Lower leg skin (tissue), 4 donors: ENCODE measurements around the gene CLIP2. TPM values are rescaled to one million over a fixed set of nuclear protein-coding genes. Genes with fewer than 3 reads are reported as not detected.
"Not testable (repeated sequence)": the region's sequence is repeated elsewhere in the genome, so short reads cannot be mapped to it uniquely, and the experiment has no call there.

Experiments
- DNase-seq, 2 donors: peaks; one replicate each; pipeline ENCODE4 v3.0.0-alpha.2; 2019; ENCODE audit warnings: low spot score in 2 of 2
- H3K4me3 ChIP-seq: fragments of 200-600 bp; sonication (generic); 2 replicates; pipeline ENCODE4 v1.5.1; 2017; ENCODE audit warnings: mild to moderate bottlenecking, low read depth; ENCODE audit not compliant: poor library complexity, severe bottlenecking
- CTCF ChIP-seq, 3 donors: fragments of 450-650 bp; IDR thresholded peaks; one replicate each; pipeline ENCODE4 v1.5.1; 2016; ENCODE audit warnings: antibody characterized with exemption in 3 of 3, mild to moderate bottlenecking in 3 of 3, moderate library complexity in 2 of 3
- POLR2A ChIP-seq, 2 donors: fragments of 450-650 bp; IDR thresholded peaks; one replicate each; pipeline ENCODE4 v1.6.1; 2016 to 2017; ENCODE audit warnings: antibody characterized with exemption in 2 of 2, mild to moderate bottlenecking in 1 of 2, moderate library complexity in 1 of 2
- WGBS, 2 donors: methylation state at CpG; one replicate each; pipeline ENCODE4 v1.1.5; 2018; 5-methylcytosine and 5-hydroxymethylcytosine counted together
- intact Hi-C: fragments of 100-400 bp; cut with DNase I; formaldehyde crosslinking; loops from one replicate; pipeline ENCODE4 v1.15.0; 2023; ENCODE audit warnings: low total_unique reads
- total RNA-seq, 4 donors: library from RNA; depleted of rRNA; stranded (reverse); fragments of >200 nt; gene quantifications; one replicate each; pipeline ENCODE4 v1.1.0, GENCODE V29; 2016

The CLIP2 gene
- total RNA-seq, 4 donors from 2014 or later = 29.1 to 60.2 (median 52.5) TPM

GRCh38 chr7:74317146-74317782 is 28.1 kb downstream of the CLIP2 start:
- DNase-seq = no peak
- no peak overlapping the region for H3K4me3 ChIP-seq
- TF ChIP-seq POLR2A (IDR thresholded peaks at IDR 0.05) (no peak), CTCF (IDR thresholded peaks at IDR 0.05) (no peak)
- intact Hi-C loops = no loop called here
- 95 to 97% methylated on average over 17 to 20 of the region's 20 CpGs for whole genome bisulfite sequencing, 2 donors

GRCh38 chr7:74318043-74318442 is 28.8 kb downstream of the CLIP2 start:
- DNase-seq = no peak
- H3K4me3 ChIP-seq = no peak overlapping the region
- intact Hi-C loops = no loop called here
- 97% methylated on average over 8 of the region's 8 CpGs for WGBS, 2 donors
- TF ChIP-seq POLR2A (IDR thresholded peaks at IDR 0.05) (no peak), CTCF (IDR thresholded peaks at IDR 0.05) (no peak)

- H3K4me3 ChIP-seq = no peak overlapping the region
- TF ChIP-seq POLR2A (IDR thresholded peaks at IDR 0.05) (no peak), CTCF (IDR thresholded peaks at IDR 0.05) (no peak)
- WGBS, 2 donors = 76 to 82% methylated on average over 9 of the region's 9 CpGs
- no peak for DNase-seq
- intact Hi-C loops = no loop called here
Observed at GRCh38 chr7:74320645-74321221, 31.5 kb downstream of the CLIP2 start.

- DNase-seq, H3K4me3 ChIP-seq, intact Hi-C loops: not testable (repeated sequence)
- WGBS, 2 donors = 97 to 99% methylated on average over 9 of the region's 9 CpGs
Observed at GRCh38 chr7:74322892-74323291, 33.7 kb downstream of the CLIP2 start.

GRCh38 chr7:74324531-74325209 is 35.5 kb downstream of the CLIP2 start:
- WGBS, 2 donors = 42 to 68% methylated on average over 10 to 12 of the region's 12 CpGs
- intact Hi-C loops = no loop called here
- TF ChIP-seq POLR2A (IDR thresholded peaks at IDR 0.05) = no peak
- TF ChIP-seq CTCF (IDR thresholded peaks at IDR 0.05) = no peak
- no peak overlapping the region for H3K4me3 ChIP-seq
- DNase-seq = no peak

- no peak overlapping the region for H3K4me3 ChIP-seq
- DNase-seq = no peak
- TF ChIP-seq CTCF (IDR thresholded peaks at IDR 0.05) = no peak
- TF ChIP-seq POLR2A (IDR thresholded peaks at IDR 0.05) = no peak
- intact Hi-C loops = no loop called here
- WGBS, 2 donors = 85 to 95% methylated on average over 9 of the region's 9 CpGs
Observed at GRCh38 chr7:74325210-74325565, 36.0 kb downstream of the CLIP2 start.
